Measurements from ENCODE around the gene ONECUT1.
"Not testable (repeated sequence)": the region's sequence is repeated elsewhere in the genome, so short reads cannot be mapped to it uniquely, and the experiment has no call there.

ONECUT1 gene

DNA sequence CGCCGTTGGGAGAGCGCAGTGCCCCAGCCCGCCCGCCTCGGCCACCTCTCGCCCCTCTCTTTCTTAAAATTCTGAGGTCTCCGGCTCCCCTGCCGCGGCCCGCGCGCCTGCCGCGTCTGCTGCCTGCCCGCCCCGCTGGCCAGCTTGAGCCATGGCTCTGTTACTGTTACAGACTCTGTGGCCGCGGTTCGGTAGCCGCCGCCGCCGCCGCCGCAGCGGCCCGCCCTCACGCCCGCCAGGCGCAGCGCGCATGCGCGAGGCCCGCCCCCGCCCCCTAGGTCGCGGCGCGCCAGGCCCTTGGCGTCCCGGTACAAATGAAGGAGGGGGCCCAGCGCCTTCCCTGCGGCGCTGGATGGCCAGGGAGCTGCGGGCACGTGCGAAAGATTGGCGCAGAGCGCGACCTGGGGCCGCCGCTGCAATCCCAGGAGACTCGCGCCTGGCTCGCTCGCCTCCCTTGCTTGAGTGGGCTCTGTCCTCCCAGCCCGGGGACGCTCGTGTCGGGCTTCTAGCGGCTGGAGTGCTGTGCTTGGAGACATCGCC is at the start of gene ONECUT1:
Gene ONECUT1 (minus strand): TSS at position 168 of the 540 bp plus-strand sequence. CDS start 452 bp downstream, outside the sequence.
- Histone ChIP-seq H3K4me3 (peak within 1 kb of the TSS; percentile 40), H3K36me3 (replicated peaks) (no peaks in the 10 kb centered on the region), H3K27me3 (ENCODE audit: low read depth) (peaks cover 34% of the 10 kb centered on the region), H3K4me1 (no peaks in the 10 kb centered on the region), H3K9me3 (no peaks in the 10 kb centered on the region; the same call in 1 of the 2 replicates)
- peak; percentile 53 to 80 for DNase-seq (ENCODE audit: low spot score in 2 of 2)
- in situ Hi-C loops (cut with MboI; ENCODE audit: low sequenced_read_pairs): loop anchor here (25.0 kb wide), 1 partner anchor 272 kb away; no protein-coding TSS in a partner anchor

DNA sequence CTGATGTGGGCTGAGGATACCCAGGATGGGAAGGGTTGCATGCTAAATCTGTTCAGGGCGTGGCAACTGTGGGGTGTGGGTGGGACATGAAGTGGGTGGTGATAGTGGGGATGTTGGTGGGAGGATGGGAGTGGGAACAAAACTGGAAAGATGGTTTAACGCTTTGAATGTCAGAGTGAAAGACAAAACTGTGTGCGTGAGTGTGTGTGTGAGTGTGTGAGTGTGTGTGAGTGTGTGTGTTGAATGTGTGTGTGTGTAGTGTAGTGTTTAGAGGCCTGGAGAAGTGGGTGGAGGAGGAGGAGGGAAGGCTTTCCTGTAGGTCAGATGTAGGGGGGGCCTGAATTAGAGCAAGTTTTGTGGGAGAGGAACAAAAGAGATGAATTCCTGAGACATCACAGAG is 44.2 kb upstream of the ONECUT1 start:
- H3K36me3 ChIP-seq (replicated peaks): no peaks in the 10 kb centered on the region
- no peak for DNase-seq (ENCODE audit: low spot score in 2 of 2)
- in situ Hi-C loops (cut with MboI; ENCODE audit: low sequenced_read_pairs): no loop called here
- no peak overlapping the region for H3K4me3 ChIP-seq
- no peaks in the 10 kb centered on the region for H3K4me1 ChIP-seq
- H3K9me3 ChIP-seq: no peaks in the 10 kb centered on the region
- H3K27me3 ChIP-seq (ENCODE audit: low read depth): no peaks in the 10 kb centered on the region

DNA sequence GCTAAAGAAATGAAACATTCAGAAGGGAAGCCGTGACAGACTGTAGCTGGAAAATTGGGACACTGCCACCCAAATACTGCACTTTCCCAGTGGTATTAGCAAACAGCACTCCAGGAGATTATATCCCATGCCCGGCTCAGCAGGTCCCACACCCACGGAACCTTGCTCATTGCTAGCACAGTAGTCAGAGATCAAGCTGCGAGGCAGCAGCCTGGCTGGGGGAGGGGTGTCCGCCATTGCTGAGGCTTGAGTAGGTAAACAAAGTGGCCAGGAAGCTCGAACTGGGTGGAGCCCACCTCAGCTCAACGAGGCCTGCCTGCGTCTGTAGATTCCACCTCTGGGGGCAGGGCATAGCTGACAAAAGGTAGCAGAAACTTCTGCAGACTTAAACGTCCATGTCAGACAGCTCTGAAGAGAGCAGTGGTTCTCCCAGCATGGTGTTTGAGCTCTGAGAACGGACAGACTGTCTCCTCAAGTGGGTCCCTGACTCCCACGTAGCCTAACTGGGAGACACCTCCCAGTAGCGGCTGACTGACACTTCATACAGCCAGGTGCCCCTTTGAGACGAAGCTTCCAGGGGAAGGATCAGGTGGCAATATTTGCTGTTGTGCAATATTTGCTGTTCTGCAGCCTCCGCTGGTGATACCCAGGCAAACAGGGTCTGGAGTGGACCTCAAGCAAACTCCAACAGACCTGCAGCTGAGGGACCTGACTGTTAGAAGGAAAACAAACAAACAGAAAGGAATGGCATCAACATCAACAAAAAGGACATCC is 34.2 kb upstream of the ONECUT1 start:
- H3K9me3 ChIP-seq; H3K4me1 ChIP-seq; H3K27me3 ChIP-seq (ENCODE audit: low read depth); in situ Hi-C loops (cut with MboI; ENCODE audit: low sequenced_read_pairs); DNase-seq (ENCODE audit: low spot score in 2 of 2); H3K36me3 ChIP-seq (replicated peaks); H3K4me3 ChIP-seq: not testable (repeated sequence)

DNA sequence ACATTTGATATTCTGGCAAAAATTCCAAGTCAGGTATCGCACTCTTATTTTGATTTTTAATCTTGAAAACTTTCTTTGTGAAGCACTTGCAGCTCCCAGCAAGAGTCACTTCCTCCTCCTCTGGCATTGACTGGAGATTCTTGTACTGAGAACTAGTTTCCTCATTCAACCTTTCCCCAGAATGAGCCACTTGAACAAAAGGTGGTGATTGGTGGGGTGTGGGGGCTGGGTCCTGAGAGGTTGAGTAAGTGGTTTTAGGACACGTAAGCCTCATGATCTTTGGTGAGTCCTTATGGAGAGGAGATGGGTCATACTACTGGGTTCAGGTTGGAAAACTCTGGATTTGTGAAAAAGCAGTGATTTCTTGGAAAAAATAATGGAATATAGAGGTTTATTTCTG is 32.3 kb upstream of the ONECUT1 start:
- DNase-seq (ENCODE audit: low spot score in 2 of 2): no peak
- H3K4me3 ChIP-seq: no peak overlapping the region
- no peaks in the 10 kb centered on the region for H3K27me3 ChIP-seq (ENCODE audit: low read depth)
- H3K36me3 ChIP-seq (replicated peaks): no peaks in the 10 kb centered on the region
- no peaks in the 10 kb centered on the region for H3K4me1 ChIP-seq
- H3K9me3 ChIP-seq: no peaks in the 10 kb centered on the region
- in situ Hi-C loops (cut with MboI; ENCODE audit: low sequenced_read_pairs): no loop called here

DNA sequence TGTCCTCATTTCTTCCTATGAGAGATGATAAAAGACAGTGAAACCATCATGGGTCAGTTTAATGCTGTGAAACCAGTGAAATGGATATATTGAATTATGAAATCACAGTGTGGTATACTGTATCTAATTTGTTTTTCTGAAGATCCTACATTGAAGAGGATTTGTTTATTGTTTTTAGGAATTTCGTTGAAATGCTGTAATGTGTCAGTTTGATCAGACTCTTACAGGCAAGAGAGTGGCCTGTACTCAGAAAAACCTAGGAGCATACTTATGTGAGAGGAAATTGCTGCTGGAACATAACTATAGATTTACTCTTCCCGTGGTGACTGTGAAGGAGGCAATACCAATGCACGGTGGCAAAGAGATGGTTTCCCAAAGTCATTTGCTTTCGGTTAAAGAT is 29.1 kb upstream of the ONECUT1 start:
- DNase-seq (ENCODE audit: low spot score in 2 of 2): no peak
- no peaks in the 10 kb centered on the region for H3K36me3 ChIP-seq (replicated peaks)
- in situ Hi-C loops (cut with MboI; ENCODE audit: low sequenced_read_pairs): no loop called here
- H3K9me3 ChIP-seq: no peaks in the 10 kb centered on the region
- no peaks in the 10 kb centered on the region for H3K4me1 ChIP-seq
- H3K27me3 ChIP-seq (ENCODE audit: low read depth): no peaks in the 10 kb centered on the region
- H3K4me3 ChIP-seq: no peak overlapping the region

DNA sequence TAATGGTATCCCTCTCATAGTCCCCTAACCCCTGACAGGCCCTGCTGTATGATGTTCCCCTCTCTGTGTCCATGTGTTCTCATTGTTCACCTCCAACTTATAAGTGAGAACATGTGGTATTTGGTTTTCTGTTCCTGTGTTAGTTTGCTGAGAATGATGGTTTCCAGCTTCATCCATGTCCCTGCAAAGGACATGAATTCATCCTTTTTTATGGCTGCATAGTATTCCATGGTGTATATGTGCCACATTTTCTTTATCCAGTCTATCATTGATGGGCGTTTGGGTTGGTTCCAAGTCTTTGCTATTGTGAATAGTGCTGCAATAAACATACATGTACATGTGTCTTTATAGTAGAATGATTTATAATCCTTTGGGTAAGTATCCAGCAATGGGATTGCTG is 25.8 kb upstream of the ONECUT1 start:
- DNase-seq (ENCODE audit: low spot score in 2 of 2); H3K4me3 ChIP-seq; H3K9me3 ChIP-seq; H3K4me1 ChIP-seq; in situ Hi-C loops (cut with MboI; ENCODE audit: low sequenced_read_pairs); H3K36me3 ChIP-seq (replicated peaks); H3K27me3 ChIP-seq (ENCODE audit: low read depth): not testable (repeated sequence)

DNA sequence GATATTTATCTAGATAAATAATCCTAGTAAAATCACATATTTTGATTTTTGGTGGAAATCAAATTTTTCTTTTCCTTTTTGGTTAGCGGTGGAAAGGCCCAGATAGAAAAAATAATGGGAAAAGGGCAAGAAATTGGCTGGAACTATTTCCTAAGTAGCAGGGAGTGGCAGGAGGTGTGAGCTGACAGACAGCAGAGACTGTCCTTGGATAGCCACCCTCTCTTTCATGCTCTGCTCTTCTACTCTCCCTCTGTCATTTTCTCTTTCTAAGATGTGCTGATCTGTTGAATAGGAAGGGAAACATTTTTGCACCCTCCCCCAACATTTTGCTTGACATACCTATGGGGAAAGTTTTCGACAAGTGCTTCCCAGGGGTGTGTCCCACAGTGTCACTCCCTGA is 18.9 kb upstream of the ONECUT1 start:
- H3K36me3 ChIP-seq (replicated peaks): no peaks in the 10 kb centered on the region
- H3K4me1 ChIP-seq: no peaks in the 10 kb centered on the region
- no peaks in the 10 kb centered on the region for H3K27me3 ChIP-seq (ENCODE audit: low read depth)
- no peak for DNase-seq (ENCODE audit: low spot score in 2 of 2)
- no peaks in the 10 kb centered on the region for H3K9me3 ChIP-seq
- in situ Hi-C loops (cut with MboI; ENCODE audit: low sequenced_read_pairs): no loop called here
- H3K4me3 ChIP-seq: no peak overlapping the region

GRCh38 chr15:52808441-52808840 is 18.3 kb upstream of the ONECUT1 start:
- no peak for DNase-seq (ENCODE audit: low spot score in 2 of 2)

DNA sequence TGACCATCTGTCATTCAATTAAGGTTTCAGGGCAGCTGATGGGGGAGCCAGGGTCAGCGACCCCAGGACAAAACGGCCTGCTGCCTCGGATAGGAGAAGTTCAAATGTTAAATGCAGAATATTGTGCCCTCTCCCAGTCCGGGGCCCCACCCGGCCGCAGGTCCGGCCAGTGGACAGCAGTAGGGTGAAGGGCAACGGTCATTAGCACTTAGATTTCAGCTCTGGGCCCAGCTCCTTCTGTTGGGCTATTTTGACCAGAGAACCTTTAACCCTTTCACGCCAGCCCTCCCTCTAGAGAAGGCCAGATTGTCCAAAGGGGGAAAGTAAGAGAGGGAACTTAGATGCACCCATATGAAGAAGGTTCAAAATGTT is 16.1 kb upstream of the ONECUT1 start:
- H3K9me3 ChIP-seq: no peaks in the 10 kb centered on the region
- no peaks in the 10 kb centered on the region for H3K4me1 ChIP-seq
- H3K4me3 ChIP-seq: no peak overlapping the region
- in situ Hi-C loops (cut with MboI; ENCODE audit: low sequenced_read_pairs): no loop called here
- H3K36me3 ChIP-seq (replicated peaks): no peaks in the 10 kb centered on the region
- DNase-seq (ENCODE audit: low spot score in 2 of 2): no peak
- H3K27me3 ChIP-seq (ENCODE audit: low read depth): no peaks in the 10 kb centered on the region

More at GRCh38 chr15:52808441-52808840, 18.3 kb upstream of the ONECUT1 start:
- H3K9me3 ChIP-seq: no peaks in the 10 kb centered on the region
- H3K36me3 ChIP-seq (replicated peaks): no peaks in the 10 kb centered on the region
- no peak overlapping the region for H3K4me3 ChIP-seq
- in situ Hi-C loops (cut with MboI; ENCODE audit: low sequenced_read_pairs): no loop called here
- no peaks in the 10 kb centered on the region for H3K4me1 ChIP-seq
- no peaks in the 10 kb centered on the region for H3K27me3 ChIP-seq (ENCODE audit: low read depth)

DNA sequence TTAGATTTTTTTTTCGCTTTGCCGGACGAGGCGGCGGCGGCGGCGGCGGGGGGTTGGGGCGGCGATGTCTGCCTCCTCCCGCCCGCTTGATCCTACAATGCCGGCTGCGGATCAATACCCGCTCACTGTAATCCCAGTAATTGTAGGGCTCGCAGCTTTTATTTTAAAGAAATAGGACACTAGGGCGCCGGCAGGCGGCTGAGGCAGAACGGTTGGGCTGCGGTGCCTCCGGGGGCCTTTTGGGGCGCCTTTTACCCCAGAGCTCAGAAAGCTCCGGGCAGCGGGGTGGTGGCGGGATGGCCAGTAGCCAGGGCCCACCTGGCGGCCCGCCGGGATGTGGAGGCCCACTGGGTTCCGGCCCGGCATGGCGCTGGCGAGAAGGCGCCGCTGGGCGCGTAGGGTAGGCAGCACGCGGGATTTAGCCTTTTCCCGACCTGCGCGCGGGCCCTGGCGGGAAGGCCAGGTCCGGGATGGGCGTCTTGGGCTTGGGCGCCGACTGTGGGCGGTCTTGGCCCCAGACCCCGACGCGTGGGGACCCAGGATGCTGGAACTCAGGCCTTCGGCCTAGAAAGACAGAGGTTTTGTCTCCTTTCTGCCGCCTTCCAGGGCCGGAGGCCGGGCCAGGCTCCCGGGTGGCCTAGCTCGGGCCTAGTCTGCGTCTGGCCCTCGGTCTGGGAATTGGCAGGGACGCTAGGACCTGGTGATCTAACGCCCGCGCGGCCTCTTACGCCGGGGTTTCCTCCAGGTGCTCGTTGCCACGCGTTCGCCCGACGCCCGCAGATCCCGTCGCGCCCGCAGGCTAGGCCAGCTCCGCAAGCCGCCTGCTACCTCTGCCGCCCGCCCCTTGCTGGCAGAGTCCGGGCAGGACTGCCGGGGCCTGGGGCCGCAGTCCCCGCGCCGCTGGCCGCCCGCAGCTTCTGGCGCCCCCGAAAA is 15.5 kb upstream of the ONECUT1 start:
- no peak overlapping the region for H3K4me3 ChIP-seq
- no peaks in the 10 kb centered on the region for H3K36me3 ChIP-seq (replicated peaks)
- no peaks in the 10 kb centered on the region for H3K9me3 ChIP-seq
- no peaks in the 10 kb centered on the region for H3K4me1 ChIP-seq
- no peaks in the 10 kb centered on the region for H3K27me3 ChIP-seq (ENCODE audit: low read depth)
- in situ Hi-C loops (cut with MboI; ENCODE audit: low sequenced_read_pairs): no loop called here
- DNase-seq (ENCODE audit: low spot score in 2 of 2): no peak

DNA sequence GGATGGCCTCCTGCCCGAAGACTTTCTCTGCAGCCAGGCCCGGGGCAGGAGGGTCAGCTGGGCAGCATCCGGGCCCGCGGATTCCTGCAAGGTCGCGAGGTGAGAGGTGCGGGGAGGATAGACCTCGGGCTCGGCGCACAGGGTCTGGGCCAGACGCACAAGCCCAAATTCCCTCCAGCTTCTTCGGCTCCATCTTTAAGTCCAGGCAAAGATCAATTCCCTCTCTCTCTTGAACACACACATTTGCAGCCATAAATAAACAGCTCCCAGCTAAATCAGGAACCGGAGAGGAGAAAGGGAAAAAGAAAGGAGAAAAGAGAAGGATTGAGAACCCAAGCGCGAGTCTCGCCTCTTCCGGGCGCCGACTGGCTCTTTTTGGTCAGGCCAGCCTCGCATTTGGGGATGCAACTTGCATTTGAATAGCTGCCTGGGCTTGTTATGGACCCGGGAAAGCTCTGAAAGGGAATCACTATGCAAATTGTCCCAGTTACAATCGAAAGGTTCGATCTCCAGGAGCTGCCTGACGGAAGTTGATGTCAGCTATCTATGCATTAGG is 14.5 kb upstream of the ONECUT1 start:
- DNase-seq (ENCODE audit: low spot score in 2 of 2): no peak
- Histone ChIP-seq H3K4me3 (no peak overlapping the region), H3K36me3 (replicated peaks) (no peaks in the 10 kb centered on the region), H3K4me1 (no peaks in the 10 kb centered on the region), H3K27me3 (ENCODE audit: low read depth) (no peaks in the 10 kb centered on the region), H3K9me3 (no peaks in the 10 kb centered on the region)
- in situ Hi-C loops (cut with MboI; ENCODE audit: low sequenced_read_pairs): no loop called here

GRCh38 chr15:52803467-52804306 is 13.6 kb upstream of the ONECUT1 start:
- in situ Hi-C loops (cut with MboI; ENCODE audit: low sequenced_read_pairs): no loop called here
- Histone ChIP-seq H3K4me3 (no peak overlapping the region), H3K9me3 (no peaks in the 10 kb centered on the region), H3K27me3 (ENCODE audit: low read depth) (no peaks in the 10 kb centered on the region), H3K36me3 (replicated peaks) (no peaks in the 10 kb centered on the region), H3K4me1 (no peaks in the 10 kb centered on the region)
- no peak for DNase-seq (ENCODE audit: low spot score in 2 of 2)

DNA sequence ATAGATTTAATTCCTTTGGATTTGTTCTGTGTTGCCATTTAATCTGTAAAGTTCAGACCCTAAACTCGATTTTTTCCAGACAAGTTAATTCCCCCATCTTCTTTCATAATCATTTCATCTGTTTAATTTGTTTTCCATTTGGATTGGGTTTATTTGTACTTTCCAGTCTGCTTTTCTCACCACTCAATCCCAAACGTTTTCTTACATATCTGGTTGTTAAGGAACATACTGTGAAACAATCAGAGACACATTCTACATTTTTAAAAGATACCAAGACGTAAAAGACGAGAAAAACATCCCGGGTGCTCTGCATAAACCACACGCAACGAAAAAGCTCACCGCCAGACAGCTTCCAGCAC is 13.0 kb upstream of the ONECUT1 start:
- in situ Hi-C loops (cut with MboI; ENCODE audit: low sequenced_read_pairs): no loop called here
- Histone ChIP-seq H3K27me3 (ENCODE audit: low read depth) (peaks cover under 1% of the 10 kb centered on the region), H3K36me3 (replicated peaks) (no peaks in the 10 kb centered on the region), H3K9me3 (no peaks in the 10 kb centered on the region), H3K4me1 (no peaks in the 10 kb centered on the region), H3K4me3 (no peak overlapping the region)
- no peak for DNase-seq (ENCODE audit: low spot score in 2 of 2)
